Subcutaneous abdominal adipose tissue (tissue), 5 donors: Measurements from ENCODE around the gene TADA3.

Source experiments
- H3K27ac ChIP-seq: one replicate; pipeline ENCODE4 v1.7.0; 2013; ENCODE audit warnings: low read depth, mild to moderate bottlenecking, inconsistent platforms, low read length, moderate library complexity
- H3K27me3 ChIP-seq, 5 donors: one replicate each; pipeline ENCODE4 v1.7.0; 2013; ENCODE audit warnings: low read length in 5 of 5, inconsistent platforms in 1 of 5; ENCODE audit not compliant: control insufficient read depth in 5 of 5, insufficient read depth in 4 of 5
- H3K36me3 ChIP-seq, 5 donors: one replicate each; pipeline ENCODE4 v1.7.0; 2013; ENCODE audit warnings: low read length in 5 of 5; ENCODE audit not compliant: control insufficient read depth in 5 of 5, insufficient read depth in 5 of 5
- H3K4me1 ChIP-seq, 5 donors: one replicate each; pipeline ENCODE4 v1.7.0; 2013; ENCODE audit warnings: low read length in 5 of 5, mild to moderate bottlenecking in 3 of 5, moderate library complexity in 1 of 5; ENCODE audit not compliant: control insufficient read depth in 5 of 5, insufficient read depth in 5 of 5
- H3K4me3 ChIP-seq, 5 donors: one replicate each; pipeline ENCODE4 v1.7.0; 2013; ENCODE audit warnings: low read length in 5 of 5, low read depth in 1 of 5
- H3K9ac ChIP-seq, 5 donors: one replicate each; pipeline ENCODE4 v1.7.0; 2013; ENCODE audit warnings: low read length in 5 of 5, mild to moderate bottlenecking in 4 of 5, moderate library complexity in 3 of 5
- H3K9me3 ChIP-seq, 5 donors: one replicate each; pipeline ENCODE4 v1.7.0; 2013; ENCODE audit warnings: low read length in 5 of 5; ENCODE audit not compliant: control insufficient read depth in 5 of 5
- donor health status: healthy.
- donor health status: healthy.
- donor health status: healthy.
- donor health status: healthy.
- donor health status: healthy.

Gene TADA3

DNA sequence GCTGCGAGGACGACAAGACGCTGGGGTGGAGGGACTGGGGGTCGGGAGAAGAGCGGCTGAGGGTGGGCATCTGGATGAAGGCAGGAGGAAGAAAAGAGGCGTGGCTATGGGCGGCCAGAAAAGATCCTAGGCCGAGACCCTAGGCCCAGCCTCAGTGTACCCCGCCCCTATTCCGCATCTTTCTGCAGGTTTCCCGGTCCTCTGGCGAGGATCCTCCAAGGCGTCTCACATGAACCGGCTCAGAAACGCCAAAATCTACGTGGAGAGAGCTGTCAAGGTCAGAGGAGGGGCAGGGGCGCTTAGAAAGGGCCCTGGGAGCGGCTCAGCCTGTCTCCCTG, 18.1 kb upstream of the TADA3 start:
- Histone ChIP-seq H3K36me3 (peaks cover 0 to 35% (median 29%) of the 10 kb centered on the region in 5 donors), H3K27ac (peak overlapping the region; percentile 89), H3K9ac (peak overlapping the region; percentile 38 to 85 (median 75)), H3K27me3 (no peaks in the 10 kb centered on the region), H3K4me3 (peak overlapping the region; percentile 74 to 88 (median 76)), H3K4me1 (peaks cover 0 to 22% (median 18%) of the 10 kb centered on the region in 5 donors), H3K9me3 (no peaks in the 10 kb centered on the region)

DNA sequence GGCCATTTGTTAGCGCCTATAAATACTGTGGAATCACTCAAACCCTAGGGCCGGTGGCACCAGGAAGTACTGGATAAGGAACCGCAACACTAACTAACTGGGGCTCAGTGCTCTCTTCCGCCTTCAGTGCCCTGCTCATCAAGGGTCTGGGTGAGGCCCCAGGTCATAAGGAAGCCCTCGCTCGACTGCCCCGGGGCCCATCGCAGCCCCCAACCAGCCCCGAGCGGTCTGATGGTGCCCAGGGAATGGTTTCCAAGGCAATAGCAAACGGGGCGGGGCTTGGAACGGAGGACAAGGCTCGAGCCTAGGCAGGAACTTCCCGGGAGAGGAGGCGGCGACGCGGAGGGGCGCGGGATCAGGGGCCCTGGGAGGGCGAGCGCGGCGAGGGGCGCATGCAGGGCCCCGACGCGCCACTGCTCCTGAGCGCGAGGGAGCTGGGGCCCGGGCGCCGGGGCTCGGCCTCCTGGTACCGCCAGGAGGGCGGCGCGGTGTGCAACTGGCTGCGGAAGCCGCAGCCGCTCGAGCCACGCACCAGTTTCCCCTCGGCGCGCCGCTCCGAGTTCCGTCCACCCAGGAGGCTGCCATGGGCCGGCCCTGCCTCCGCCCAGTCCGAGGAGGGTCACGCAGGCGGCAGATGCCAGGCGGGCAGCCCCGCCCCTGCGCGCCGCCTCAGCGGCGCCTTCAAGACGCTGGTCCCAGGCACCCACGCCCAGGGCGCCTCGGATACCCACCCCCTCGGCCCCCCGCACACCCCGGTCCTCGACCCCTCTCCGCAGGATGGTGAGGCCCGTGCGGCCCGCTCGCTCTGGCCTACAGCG, 17.6 kb upstream of the TADA3 start, which contains the start of gene TTLL3:
Gene TTLL3 (plus strand): TSS at position 648 of the 818 bp plus-strand sequence. CDS start 400 bp downstream, outside the sequence.
- peaks cover 3 to 38% (median 35%) of the 10 kb centered on the region in 5 donors for H3K36me3 ChIP-seq

DNA sequence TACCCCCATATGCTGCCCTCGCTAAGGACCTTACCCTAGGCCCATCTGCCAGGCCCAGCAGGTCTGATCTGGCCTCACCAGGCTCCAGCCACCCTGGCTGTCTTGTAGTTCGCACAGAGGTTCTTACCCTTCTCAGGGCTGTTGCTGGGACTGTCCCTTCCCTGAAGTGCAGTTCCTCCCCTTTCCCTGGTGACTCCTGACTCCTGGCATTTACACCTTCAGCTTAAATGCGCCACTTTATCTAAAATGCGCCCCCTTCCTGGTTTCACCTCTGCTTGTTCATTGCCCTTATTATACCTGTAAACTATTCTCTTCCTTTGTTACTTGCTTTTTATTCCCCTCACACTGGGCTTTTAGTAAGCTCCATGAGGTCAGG, 17.0 kb upstream of the TADA3 start:
- peak overlapping the region; percentile 44 to 85 (median 75) for H3K9ac ChIP-seq
- no peaks in the 10 kb centered on the region for H3K9me3 ChIP-seq
- peak overlapping the region; percentile 41 to 77 (median 75) for H3K4me3 ChIP-seq
- H3K27ac ChIP-seq = peak overlapping the region; percentile 89
- peaks cover 0 to 22% (median 18%) of the 10 kb centered on the region in 5 donors for H3K4me1 ChIP-seq
- H3K27me3 ChIP-seq = no peaks in the 10 kb centered on the region
- peaks cover 7 to 44% (median 39%) of the 10 kb centered on the region in 5 donors for H3K36me3 ChIP-seq

More for the DNA sequence above, 17.6 kb upstream of the TADA3 start, which contains the start of gene TTLL3:
- peak within 1 kb of the TSS; percentile 89 for H3K27ac ChIP-seq
- H3K9me3 ChIP-seq = no peaks in the 10 kb centered on the region
- peak within 1 kb of the TSS; percentile 44 to 85 (median 75) for H3K9ac ChIP-seq
- no peaks in the 10 kb centered on the region for H3K27me3 ChIP-seq
- peak within 1 kb of the TSS; percentile 74 to 88 (median 76) for H3K4me3 ChIP-seq
- H3K4me1 ChIP-seq = peaks cover 0 to 22% (median 18%) of the 10 kb centered on the region in 5 donors

DNA sequence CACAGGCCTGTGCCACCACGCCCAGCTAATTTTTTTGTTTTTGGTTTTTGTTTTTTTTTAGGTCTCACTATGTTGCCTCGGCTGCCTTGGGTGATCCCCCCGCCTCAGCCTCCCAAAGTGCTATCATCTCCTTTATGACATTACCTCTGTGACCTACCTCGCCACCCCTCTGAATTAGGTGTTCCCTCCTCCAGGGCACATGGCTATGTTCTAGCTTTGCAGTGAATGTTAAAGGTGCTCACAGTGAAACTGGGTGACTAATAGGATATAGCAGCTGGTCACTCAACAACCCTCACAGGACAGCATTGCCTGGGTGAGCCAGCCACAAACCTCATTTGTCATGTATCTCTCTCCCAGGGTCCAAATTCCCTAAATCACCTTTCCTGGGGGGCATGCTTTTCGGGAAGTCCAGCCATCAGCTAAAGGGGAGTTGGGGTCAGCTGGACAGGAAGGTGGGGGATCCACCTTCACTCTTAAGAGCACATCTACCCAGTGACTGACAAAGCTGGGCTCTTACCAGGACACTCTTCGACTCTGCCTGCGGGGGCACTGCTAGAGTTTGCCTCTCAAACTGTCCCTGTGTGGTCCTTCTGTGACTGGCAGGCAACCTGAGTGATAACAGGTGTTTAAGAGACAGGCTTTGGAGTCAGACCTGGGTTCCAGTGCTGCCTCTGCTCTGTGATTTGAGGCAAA, 16.2 kb upstream of the TADA3 start:
- H3K4me3 ChIP-seq = no peak overlapping the region
- peak overlapping the region; percentile 89 for H3K27ac ChIP-seq
- no peaks in the 10 kb centered on the region for H3K27me3 ChIP-seq
- peak overlapping the region in 1 of 5 donors; percentile 85 for H3K9ac ChIP-seq
- H3K4me1 ChIP-seq = peaks cover 0 to 22% (median 18%) of the 10 kb centered on the region in 5 donors
- H3K9me3 ChIP-seq = no peaks in the 10 kb centered on the region
- peaks cover 8 to 50% (median 46%) of the 10 kb centered on the region in 5 donors for H3K36me3 ChIP-seq

DNA sequence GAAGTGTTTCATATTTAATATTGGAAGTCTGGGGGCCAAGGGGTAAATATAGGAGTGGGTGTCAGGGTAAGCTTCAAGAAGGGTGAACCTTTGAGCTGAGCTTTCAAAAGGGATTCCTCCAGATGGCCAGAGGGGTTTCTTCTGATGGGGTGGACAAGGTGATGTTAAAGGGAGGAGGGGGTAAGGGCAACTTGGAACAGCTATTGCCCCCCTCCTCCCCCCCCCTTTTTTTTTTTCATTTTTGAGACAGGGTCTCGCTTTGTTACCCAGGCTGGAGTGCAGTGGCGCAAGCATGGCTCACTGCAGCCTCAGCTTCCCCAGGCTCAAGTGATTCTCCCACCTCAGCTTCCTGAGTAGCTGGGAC, 15.7 kb upstream of the TADA3 start:
- Histone ChIP-seq H3K36me3 (peaks cover 8 to 50% (median 48%) of the 10 kb centered on the region in 5 donors), H3K27me3 (no peaks in the 10 kb centered on the region), H3K4me1 (peaks cover 0 to 22% (median 18%) of the 10 kb centered on the region in 5 donors), H3K4me3 (no peak overlapping the region), H3K27ac (no peak overlapping the region), H3K9me3 (no peaks in the 10 kb centered on the region), H3K9ac (no peak overlapping the region)

DNA sequence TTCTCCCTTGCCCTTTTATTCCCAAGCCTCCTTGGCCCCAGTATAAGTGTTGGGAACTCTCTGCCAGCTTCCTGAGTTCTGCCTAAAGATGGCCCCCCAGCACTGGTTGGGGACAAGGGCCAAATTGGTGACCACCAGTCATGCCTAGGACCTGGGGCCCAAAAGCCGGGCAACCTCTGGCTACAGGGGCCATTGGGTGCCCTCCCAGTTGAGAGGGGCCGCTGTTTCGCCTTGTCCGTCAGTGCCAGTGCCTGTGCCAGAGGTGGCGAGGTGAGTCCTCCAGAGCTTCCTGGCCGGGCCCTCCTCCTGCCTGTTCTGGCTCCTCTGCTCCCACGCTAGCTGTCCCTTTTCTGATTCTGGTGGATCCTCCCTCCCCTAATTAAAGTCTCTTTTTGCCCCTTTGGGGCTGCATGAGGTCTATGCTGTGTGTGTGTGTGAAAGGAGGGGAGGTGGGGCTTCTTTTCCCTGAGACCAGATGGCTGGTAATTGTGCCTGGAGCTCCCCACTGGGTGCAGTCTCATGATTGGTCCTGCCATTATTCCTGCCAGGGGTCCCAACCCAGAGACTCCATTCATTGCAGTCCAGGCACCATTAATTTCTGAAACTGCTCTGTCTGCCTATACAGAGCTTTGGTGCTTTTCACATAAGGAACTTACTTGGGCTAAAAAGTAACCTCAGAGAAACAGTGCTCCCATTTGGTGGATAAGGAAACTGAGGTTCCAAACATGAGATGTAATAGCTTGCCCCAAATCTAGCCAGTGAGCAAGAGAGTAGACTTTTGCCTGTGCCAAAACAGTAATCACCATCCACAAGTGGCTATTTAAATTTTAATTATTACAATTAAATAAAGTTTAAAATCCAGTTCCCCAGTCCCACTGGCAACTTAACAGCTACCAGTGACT, 14.7 kb upstream of the TADA3 start:
- Histone ChIP-seq H3K27me3 (no peaks in the 10 kb centered on the region), H3K36me3 (peaks cover 8 to 57% (median 48%) of the 10 kb centered on the region in 5 donors), H3K4me3 (no peak overlapping the region), H3K4me1 (peaks cover 0 to 22% (median 18%) of the 10 kb centered on the region in 5 donors), H3K27ac (no peak overlapping the region), H3K9ac (no peak overlapping the region), H3K9me3 (no peaks in the 10 kb centered on the region)

DNA sequence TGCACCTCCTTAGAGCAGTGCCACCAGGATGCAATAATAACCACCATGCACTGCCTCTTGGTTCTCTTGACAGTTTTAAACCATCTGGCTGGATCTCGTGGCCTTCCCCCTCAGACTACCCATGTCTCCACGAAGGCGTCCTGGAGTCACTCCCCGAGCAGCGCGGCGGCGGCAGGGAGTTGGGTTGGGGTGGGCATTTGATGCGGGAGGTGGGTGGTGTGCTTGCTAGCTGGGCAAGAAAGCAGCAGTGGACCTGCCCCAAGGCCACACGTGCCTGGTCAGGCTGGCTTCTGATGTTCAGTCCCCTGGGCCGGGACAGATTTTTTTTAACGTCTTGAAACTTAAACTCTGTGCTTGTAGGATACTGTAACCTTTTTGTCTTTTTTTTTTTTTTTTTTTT, 13.9 kb upstream of the TADA3 start:
- no peaks in the 10 kb centered on the region for H3K27me3 ChIP-seq
- H3K36me3 ChIP-seq = peaks cover 12 to 64% (median 56%) of the 10 kb centered on the region in 5 donors

DNA sequence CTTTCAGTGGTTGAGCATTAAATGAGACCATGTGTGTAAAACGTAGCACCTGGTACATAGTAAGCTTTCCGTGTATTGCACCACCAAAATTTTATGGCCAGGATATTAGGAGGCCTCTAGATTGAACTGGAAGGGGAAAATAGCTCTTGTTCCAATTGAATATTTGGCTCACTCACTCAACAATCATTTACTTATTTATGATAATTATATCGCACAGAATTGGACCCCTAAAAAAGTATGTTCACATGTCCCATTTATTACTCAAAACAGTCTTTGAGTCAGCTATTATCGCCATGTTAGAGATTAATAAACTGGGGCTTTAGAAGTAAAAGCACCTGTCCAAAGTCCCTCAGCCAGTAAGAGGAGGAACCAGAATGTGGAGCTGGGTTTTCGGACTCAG, 12.7 kb upstream of the TADA3 start:
- no peak overlapping the region for H3K9ac ChIP-seq
- peaks cover 0 to 10% (median 7%) of the 10 kb centered on the region in 5 donors for H3K4me1 ChIP-seq
- no peak overlapping the region for H3K4me3 ChIP-seq
- no peaks in the 10 kb centered on the region for H3K27me3 ChIP-seq
- H3K9me3 ChIP-seq = no peaks in the 10 kb centered on the region
- peaks cover 15 to 74% (median 65%) of the 10 kb centered on the region in 5 donors for H3K36me3 ChIP-seq
- H3K27ac ChIP-seq = no peak overlapping the region

More for the DNA sequence above, 13.9 kb upstream of the TADA3 start:
- H3K9me3 ChIP-seq = no peaks in the 10 kb centered on the region
- H3K4me3 ChIP-seq = no peak overlapping the region
- H3K9ac ChIP-seq = no peak overlapping the region
- peaks cover 0 to 20% (median 16%) of the 10 kb centered on the region in 5 donors for H3K4me1 ChIP-seq
- no peak overlapping the region for H3K27ac ChIP-seq

DNA sequence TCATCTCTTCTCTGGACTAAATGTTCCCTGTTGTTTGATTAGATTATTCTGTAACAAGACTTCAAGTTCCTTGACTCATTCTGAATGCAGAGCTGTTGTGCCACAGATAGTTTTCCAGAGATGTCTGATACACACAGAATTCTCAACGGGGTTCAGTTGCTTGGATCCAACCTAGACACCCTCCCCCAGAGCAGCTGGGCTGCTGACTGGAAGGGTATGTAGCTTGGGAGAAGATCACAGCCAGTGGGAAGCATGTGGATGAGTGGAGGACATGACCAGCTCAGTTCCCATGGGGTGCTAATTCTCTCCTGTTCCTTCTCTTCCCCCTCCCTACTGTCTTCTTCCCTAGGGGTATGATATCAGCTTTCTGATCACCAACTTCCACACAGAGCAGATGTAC, 11.2 kb upstream of the TADA3 start:
- H3K27ac ChIP-seq = no peak overlapping the region

More for the DNA sequence above, 11.2 kb upstream of the TADA3 start:
- Histone ChIP-seq H3K27me3 (no peaks in the 10 kb centered on the region), H3K36me3 (peaks cover 24 to 90% (median 79%) of the 10 kb centered on the region in 5 donors), H3K9me3 (no peaks in the 10 kb centered on the region), H3K4me1 (no peaks in the 10 kb centered on the region), H3K4me3 (no peak overlapping the region), H3K9ac (no peak overlapping the region)
